NCI-H524 (cell line): Measurements from ENCODE around the gene MAGEA1.
"Not testable (repeated sequence)": the region's sequence is repeated elsewhere in the genome, so short reads cannot be mapped to it uniquely, and the experiment has no call there.

ENCODE experiments used
- DNase-seq, 2 experiments: peaks; one replicate each; lab custom pipeline; 2025; lab: John Stamatoyannopoulos, UW

Gene MAGEA1, protein sequence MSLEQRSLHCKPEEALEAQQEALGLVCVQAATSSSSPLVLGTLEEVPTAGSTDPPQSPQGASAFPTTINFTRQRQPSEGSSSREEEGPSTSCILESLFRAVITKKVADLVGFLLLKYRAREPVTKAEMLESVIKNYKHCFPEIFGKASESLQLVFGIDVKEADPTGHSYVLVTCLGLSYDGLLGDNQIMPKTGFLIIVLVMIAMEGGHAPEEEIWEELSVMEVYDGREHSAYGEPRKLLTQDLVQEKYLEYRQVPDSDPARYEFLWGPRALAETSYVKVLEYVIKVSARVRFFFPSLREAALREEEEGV

DNA sequence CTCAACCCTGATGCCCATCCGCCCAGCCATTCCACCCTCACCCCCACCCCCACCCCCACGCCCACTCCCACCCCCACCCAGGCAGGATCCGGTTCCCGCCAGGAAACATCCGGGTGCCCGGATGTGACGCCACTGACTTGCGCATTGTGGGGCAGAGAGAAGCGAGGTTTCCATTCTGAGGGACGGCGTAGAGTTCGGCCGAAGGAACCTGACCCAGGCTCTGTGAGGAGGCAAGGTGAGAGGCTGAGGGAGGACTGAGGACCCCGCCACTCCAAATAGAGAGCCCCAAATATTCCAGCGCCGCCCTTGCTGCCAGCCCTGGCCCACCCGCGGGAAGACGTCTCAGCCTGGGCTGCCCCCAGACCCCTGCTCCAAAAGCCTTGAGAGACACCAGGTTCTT, at the start of gene MAGEA1:
MAGEA1 (plus strand) TSS at position 154 of the 400 bp plus-strand sequence. CDS start 3,106 bp downstream, outside the sequence.
- no peak for DNase-seq

DNA sequence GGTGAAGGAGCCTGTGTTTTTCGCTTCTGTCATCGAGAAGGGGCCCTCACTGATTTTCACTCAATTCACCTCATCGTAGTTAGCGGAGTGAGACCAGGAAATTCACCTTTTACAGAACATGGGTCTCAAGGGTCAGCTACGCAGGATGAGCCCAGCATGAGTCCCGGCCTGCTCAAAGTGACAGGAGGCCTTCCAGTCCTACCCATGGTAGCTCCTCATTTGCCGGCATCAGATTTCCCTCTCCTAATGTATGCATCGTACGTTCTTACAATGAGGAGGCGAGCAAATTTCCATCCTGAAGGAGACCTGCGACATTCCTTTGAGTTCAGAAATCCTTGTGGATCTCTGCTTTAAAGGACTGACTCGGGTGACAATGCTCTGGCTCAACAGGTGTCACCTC, 46.2 kb upstream of the MAGEA1 start:
- DNase-seq = not testable (repeated sequence)

DNA sequence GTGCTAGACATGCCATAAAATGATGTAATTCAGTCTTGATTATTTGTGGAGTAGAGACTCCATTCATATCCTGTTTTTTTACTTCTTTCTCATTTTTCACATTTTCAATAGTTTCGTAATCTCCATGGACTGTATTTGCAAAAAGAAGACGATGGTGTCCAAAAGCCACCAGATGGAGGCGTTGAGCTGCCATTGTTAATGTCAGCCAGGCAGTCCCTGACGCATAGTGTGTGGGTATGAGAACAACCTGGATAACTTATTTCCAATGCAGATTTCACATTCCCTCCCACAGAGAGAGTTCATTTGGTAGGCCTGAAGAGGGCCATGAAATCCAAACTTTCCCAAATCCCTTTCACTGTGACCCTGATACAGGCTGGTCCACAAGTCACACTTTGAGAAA, 40.0 kb upstream of the MAGEA1 start:
- not testable (repeated sequence) for DNase-seq

DNA sequence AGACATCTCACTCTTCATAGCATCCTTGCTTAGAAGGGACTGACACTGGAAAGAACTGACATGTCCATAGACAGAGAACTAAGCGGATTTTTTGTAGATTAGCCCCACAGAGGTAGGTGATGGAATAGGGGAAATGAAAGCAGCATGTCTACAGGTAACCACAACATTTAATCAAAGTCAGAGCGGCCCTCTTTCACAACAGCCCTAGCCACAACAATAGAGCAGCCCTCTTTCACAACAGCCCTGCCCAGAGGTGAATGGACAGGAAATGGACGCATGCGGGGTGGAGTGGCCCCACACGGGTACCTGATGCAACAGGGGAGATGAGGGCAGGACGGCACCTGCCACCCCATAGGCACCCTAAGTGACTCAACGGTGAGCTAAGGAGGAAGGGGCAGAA, 32.8 kb upstream of the MAGEA1 start:
- DNase-seq = not testable (repeated sequence)

DNA sequence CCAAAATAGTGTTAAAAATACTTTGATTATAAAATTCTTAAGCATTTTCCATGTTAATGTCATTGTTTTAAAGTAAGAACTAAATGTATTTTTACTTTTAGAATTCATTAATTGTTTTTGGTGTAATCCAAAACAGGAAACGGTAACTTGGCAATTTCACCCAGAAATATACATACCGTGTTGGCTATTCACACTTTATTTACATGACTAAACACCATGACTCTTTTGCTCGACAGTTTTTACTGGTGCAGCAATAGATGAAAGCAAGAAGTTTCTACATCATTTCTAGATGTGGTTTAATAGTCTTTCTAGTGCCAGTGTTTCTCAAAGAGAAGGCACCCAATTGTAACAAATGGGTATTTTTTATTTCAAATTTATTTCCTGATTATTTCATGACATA, 25.6 kb upstream of the MAGEA1 start:
- DNase-seq = no peak

DNA sequence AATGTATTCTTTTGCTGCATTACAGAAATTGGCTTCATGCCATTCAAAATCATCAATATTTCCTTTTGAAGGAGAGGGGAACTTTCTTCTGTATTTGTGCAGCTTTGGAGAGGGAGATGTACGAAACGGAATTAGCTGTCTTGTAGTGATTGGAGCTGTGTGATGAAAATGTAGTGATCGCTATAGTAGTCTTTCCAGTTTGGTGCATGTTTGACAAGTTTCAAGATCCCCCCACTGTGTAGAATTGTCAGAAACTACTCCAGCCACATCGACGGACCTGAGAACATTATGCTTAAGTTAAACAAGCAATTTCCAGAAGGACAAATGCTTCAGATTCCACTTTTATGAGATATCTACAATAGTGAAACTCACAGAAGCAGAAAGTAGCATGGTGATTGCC, 21.6 kb upstream of the MAGEA1 start:
- DNase-seq = no peak

DNA sequence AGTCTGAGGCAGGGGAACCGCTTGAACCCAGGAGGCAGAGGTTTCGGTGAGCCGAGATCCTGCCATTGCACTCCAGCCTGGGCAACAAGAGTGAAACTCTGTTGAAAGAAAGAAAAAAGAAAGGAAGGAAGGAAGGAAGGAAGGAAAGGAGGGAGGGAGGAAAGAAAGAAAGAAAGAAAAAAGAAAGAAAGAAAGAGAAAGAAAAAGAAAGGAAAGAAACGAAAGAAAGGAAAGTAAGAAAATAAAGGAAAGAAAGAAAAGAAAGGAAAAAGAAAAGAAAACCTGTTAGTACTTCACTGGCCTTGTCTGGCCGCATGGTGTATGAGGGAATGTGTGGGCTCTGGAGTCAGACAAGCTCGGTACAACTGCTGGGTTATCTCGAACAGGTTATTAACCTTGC, 20.8 kb upstream of the MAGEA1 start:
- no peak for DNase-seq

DNA sequence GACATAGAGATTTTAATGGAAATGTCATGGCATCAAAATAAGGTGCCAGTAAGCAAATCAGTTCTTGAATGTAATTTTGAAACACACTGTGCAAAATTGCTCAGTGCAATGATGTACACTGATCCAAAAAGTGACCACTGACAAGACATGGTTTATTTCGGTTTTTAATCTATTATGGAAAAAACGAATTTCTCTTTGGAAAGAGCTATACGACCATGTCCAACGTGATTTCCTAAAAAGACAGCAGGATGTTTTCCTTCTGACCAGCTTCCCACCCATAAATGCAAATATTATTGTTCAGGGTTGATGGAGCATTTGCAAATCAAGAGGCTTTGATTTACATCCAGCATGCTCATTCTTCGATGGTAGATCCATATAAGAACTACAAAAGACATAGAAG, 17.1 kb upstream of the MAGEA1 start:
- DNase-seq = no peak

DNA sequence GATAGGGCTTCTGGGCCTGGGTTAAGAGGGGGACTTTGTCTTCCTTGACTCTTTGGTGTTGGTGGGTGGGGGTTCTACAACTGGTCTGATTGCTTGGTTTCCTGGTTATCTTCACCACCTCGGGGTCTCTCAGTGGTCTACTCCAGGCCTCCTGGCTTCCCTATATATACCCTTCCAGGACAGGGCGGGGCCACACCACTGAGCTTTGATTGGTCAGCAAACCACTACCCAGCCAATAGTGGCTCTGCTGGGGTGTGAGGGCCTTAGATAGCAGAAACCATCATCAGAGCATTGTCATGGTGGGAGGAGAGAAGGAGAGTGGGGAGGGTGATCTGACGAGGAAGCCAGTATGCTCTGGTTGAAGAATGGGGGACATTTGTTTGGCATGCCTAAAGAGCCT, 14.4 kb upstream of the MAGEA1 start:
- no peak for DNase-seq

DNA sequence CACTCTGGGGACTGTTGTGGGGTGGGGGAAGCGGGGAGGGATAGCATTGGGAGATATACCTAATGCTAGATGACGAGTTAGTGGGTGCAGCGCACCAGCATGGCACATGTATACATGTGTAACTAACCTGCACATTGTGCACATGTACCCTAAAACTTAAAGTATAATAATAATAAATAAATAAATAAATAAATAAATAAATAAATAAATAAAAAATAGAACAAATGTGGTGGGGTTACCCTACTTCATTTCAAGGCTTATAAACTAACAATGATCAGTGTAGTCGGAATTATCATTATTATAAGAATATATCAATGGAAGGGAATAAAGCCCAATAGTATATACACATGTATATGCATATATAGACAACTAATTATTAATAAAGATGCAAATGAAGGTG, 10.7 kb upstream of the MAGEA1 start:
- not testable (repeated sequence) for DNase-seq

DNA sequence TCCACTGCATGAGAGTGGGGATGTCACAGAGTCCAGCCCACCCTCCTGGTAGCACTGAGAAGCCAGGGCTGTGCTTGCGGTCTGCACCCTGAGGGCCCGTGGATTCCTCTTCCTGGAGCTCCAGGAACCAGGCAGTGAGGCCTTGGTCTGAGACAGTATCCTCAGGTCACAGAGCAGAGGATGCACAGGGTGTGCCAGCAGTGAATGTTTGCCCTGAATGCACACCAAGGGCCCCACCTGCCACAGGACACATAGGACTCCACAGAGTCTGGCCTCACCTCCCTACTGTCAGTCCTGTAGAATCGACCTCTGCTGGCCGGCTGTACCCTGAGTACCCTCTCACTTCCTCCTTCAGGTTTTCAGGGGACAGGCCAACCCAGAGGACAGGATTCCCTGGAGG, 2.7 kb downstream of the MAGEA1 start:
- DNase-seq = no peak

DNA sequence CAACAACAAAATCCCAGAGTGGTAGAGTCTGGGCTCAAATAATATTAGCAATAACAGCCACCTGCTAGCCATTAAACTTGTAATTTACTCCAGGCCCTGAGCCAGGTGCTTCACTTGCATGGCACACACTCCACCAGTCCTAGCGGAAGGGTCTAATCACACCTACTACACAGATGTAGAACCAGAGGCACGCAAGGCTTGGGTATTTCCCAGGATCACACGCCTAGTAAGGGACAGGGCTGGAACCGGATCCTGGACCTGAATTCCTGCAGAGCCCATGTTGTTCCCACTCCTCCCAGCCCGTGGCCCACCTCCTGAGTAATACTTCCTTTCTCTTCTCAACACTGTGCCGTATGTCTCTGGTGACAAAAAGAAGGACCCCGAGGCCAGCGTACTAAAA, 5.7 kb downstream of the MAGEA1 start:
- no peak for DNase-seq

DNA sequence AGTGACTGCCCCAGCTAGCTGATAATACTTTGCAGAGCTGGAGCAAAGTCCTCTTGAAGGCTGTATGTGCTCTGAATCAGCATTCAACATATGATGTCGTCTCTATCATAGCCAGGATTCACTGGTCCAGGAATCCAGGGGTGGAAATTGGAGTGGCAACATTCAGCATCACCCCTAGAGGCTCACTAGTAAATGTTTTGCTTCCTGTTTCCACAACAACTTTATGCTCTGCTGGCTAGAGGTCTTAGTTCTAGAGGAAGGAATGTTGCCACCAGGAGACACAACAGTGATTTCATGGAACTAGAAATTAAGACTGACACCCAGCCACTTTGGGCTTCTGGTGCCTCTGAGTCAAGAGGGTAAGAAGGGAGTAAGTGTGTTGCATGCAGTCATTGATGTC, 11.3 kb downstream of the MAGEA1 start:
- no peak for DNase-seq

DNA sequence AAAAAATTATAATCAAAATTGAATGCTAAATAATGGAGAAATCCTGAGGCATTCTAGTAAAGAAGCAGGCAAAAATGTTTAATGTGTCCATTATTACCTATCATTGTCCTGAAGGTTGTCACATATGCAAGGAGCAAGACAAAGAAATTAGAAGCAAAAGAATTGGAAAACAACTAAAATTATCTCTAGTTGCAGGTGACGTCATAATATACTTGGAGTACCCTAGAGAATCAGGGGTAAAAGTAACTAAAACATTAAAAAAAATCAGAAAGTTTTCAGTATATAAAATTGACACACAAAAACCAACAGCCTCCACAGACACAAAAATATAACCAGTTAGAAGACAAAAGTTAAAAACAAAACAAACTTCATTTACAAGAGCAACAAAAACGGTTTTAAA, 21.4 kb downstream of the MAGEA1 start:
- DNase-seq = no peak

DNA sequence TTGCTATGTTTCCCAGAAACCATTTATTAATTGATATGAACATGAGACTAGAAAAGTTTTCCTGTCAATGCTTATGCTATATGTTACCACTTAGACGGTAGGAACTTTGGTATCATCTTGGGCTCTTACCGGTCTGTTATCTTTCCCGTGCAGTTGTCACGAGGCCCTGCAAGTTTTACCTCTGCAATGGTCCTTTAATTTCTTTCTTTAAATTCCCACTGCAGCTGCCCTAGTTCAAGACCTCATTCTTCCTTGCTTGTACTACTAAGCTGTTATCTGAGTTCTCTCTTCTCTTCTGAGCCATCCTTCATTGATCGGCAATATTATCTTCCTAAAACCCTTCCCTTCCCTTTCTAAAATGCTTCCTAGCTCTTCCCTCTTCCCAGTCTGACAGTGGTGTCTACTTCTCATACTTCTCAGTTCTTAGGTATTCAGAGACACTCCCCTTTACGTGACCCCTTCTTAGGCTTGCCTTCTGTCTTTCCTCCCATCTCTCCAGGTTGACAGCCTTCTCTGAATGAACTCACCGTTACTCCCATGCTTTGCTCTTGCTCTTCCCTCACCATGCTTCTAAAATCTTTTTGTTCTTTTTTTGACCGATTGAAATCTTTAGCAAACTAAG, 27.5 kb downstream of the MAGEA1 start:
- no peak for DNase-seq

DNA sequence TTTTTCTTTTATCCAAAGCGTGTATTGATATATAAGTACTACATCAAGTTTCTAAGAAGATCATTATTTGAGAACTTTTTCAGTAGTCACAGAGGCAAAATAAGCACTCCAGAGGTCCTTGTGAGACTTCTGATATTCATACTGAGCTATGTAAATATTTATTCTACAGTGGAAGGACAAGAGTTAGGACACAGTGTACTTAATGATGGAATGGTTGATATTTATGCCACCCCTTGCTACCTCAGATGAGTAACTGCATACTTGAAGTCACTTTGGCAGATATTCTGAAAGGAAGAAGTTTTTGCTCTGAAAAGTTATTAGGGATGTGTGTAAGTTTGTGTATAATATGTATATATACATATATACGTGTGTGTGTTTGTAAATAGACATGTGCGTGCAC, 30.3 kb downstream of the MAGEA1 start:
- no peak for DNase-seq

DNA sequence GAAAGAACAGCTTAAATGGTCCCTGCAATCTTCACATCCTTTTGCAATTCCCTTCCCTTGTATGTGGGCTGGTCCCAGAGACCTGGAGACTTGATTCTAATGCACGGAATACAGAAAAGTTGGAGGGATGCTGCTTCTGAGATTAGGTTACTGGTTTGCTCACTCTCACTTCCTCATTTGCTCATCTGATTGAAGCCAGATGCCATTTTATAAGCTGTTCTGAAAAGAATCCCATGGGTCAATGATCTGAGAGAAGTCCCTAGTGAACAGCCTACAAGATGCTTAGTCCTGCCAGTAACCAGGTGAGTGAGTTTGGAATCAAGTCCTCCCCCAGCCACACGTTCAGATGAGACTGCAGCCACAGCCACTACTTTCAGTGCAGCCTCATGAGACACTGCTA, 35.9 kb downstream of the MAGEA1 start:
- DNase-seq = no peak

DNA sequence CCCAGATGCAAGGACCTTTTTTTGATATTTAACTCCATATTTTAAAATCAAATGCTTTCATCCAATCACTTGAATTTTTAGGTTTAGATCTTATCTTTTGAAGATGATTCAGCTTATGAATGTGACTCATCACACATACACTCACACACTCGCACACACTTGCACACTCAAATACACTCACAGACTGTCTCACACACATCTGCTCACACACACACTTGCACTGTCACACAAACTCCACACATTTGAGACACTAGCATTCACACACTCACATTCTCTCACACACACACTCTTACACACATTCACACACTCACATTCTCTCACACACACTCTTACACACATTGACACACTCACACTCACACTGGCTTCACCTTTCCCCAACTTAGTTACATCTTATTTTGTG, 37.8 kb downstream of the MAGEA1 start:
- no peak for DNase-seq

DNA sequence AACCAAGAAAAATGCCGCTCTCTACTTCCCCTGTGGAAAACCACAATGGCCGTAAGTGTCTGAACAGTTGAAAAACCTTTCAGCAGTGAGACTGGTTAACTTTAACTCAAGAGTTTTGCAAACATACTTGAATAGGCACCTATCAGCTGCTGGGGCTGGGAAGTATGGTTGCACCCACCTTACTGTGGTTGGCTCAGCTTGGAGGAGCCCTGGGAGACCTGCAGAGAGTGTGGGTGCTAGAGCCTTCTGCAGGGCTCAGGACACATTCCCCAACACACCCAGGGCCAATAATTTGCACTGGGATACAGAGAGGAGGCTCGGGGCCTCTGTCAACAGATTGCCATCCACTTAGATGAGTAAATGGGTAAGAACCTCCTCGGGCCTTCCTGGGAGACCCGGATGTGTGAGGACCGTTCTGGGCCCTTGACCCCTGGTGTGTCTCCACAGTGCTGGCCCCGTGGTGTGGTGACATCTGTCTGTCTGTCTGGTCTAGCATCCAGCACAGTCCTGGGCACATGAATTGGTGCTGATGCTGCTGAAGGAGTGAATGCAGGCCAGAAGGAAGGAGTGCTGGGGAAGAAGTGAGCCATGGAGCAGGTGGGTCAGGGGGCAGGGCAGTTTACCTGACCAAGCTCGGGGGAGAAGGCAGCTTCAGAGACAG, 46.5 kb downstream of the MAGEA1 start:
- no peak for DNase-seq

DNA sequence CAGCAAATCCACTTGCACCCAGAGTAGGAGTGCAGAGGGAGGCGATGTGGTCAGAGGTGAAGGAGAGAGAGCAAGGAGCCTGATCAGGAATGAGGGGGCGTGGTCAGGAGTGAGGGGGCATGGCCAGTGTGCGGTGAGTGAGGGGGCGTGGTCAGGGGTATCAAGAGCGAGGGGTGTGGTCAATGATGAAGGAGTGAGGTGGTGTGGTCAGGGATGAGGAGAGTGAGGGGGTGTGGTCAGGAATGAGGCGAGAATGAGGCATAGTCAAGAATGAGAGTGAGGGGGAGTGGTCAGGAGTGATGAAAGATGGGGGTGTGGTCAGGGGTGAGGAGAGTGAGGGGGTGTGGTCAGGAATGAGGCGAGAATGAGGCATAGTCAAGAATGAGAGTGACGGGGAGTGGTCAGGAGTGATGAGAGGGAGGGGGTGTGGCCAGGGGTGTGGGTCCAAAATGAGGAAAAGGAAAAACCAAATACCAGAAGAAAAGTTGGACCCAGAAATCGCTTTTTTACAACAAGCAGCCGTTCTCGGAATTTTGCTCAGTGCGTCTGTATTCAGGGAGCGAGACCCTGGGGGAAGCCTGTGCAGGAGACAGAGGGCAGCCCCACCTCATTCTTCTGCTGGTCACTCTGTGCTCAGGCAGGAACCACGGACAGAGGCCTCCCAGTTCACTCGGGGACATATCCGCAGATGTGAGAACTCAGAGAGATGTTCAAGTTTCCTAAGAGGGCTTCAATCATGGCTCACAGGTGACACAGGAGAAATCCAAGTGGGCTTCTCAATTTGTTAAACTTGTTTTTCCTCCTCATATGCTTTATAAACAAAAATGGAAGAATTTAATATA, 47.5 kb downstream of the MAGEA1 start:
- DNase-seq = no peak
